Peyer's patch (tissue), 4 donors: ENCODE data around the gene ASCL2. TPM values are rescaled to one million over a fixed set of nuclear protein-coding genes. Genes with fewer than 3 reads are reported as not detected.

Source experiments
- DNase-seq, 3 donors: peaks; one replicate each; pipeline ENCODE4 v3.0.0-alpha.2; 2017 to 2019
- H3K27ac ChIP-seq, 4 donors: fragments of 200-600 bp; sonication (generic); one replicate each; pipeline ENCODE4 v1.5.1; 2016 to 2019
- H3K27me3 ChIP-seq, 2 donors: fragments of 200-600 bp; sonication (generic); one replicate each; pipeline ENCODE4 v1.5.1; 2019
- H3K36me3 ChIP-seq, 3 donors: fragments of 200-600 bp; sonication (generic); one replicate each; pipeline ENCODE4 v1.5.1; 2016 to 2019
- H3K4me1 ChIP-seq, 4 donors: fragments of 200-600 bp; sonication (generic); one replicate each; pipeline ENCODE4 v1.5.1; 2016 to 2019
- H3K4me3 ChIP-seq, 4 donors: fragments of 200-600 bp; sonication (generic); 1 replicate in 3 of 4; 2 replicates in 1 of 4; pipeline ENCODE4 v1.5.1; 2016 to 2019; ENCODE audit warnings: mild to moderate bottlenecking in 1 of 4
- H3K9me3 ChIP-seq, 4 donors: fragments of 200-600 bp; sonication (generic); one replicate each; pipeline ENCODE4 v1.5.1; 2016 to 2019; ENCODE audit warnings: mild to moderate bottlenecking in 1 of 4
- POLR2A ChIP-seq, 2 donors: fragments of 450-650 bp; IDR thresholded peaks; one replicate each; pipeline ENCODE4 v1.5.1; 2017; ENCODE audit warnings: antibody characterized with exemption in 2 of 2, mild to moderate bottlenecking in 2 of 2, moderate library complexity in 2 of 2
- total RNA-seq, 4 donors: library from RNA; depleted of rRNA; stranded (reverse); fragments of >200 nt; gene quantifications; one replicate each; pipeline ENCODE4 v1.1.0, GENCODE V29; 2016
- TF ChIP-seq, protein P1 (sequence below), 6 experiments: fragments of 450-650 bp in 4 of 6; fragments of 200-600 bp in 2 of 6; sonication (generic) in 1 of 6; IDR thresholded peaks; one replicate each; pipeline ENCODE4 v1.5.1; 2017 to 2019; ENCODE audit warnings: antibody characterized with exemption in 6 of 6, mild to moderate bottlenecking in 3 of 6, moderate library complexity in 1 of 6

Gene ASCL2
- total RNA-seq, 4 donors from 2014 or later: 7.5 to 11.9 (median 8.4) TPM

GRCh38 chr11:2310073-2310785 lies 39.8 kb upstream of the ASCL2 start:
- Histone ChIP-seq H3K27me3 (no peaks in the 10 kb centered on the region), H3K27ac (no peak overlapping the region), H3K4me1 (peaks cover 0 to 29% (median 10%) of the 10 kb centered on the region in 4 donors), H3K36me3 (no peaks in the 10 kb centered on the region), H3K9me3 (no peaks in the 10 kb centered on the region), H3K4me3 (no peak overlapping the region)
- TF ChIP-seq POLR2A (IDR thresholded peaks at IDR 0.05): no peak
- TF ChIP-seq, protein P1, sequence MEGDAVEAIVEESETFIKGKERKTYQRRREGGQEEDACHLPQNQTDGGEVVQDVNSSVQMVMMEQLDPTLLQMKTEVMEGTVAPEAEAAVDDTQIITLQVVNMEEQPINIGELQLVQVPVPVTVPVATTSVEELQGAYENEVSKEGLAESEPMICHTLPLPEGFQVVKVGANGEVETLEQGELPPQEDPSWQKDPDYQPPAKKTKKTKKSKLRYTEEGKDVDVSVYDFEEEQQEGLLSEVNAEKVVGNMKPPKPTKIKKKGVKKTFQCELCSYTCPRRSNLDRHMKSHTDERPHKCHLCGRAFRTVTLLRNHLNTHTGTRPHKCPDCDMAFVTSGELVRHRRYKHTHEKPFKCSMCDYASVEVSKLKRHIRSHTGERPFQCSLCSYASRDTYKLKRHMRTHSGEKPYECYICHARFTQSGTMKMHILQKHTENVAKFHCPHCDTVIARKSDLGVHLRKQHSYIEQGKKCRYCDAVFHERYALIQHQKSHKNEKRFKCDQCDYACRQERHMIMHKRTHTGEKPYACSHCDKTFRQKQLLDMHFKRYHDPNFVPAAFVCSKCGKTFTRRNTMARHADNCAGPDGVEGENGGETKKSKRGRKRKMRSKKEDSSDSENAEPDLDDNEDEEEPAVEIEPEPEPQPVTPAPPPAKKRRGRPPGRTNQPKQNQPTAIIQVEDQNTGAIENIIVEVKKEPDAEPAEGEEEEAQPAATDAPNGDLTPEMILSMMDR (IDR thresholded peaks at IDR 0.05): no peak
- peak in 2 of 3 donors; percentile 34 to 38 for DNase-seq

DNA sequence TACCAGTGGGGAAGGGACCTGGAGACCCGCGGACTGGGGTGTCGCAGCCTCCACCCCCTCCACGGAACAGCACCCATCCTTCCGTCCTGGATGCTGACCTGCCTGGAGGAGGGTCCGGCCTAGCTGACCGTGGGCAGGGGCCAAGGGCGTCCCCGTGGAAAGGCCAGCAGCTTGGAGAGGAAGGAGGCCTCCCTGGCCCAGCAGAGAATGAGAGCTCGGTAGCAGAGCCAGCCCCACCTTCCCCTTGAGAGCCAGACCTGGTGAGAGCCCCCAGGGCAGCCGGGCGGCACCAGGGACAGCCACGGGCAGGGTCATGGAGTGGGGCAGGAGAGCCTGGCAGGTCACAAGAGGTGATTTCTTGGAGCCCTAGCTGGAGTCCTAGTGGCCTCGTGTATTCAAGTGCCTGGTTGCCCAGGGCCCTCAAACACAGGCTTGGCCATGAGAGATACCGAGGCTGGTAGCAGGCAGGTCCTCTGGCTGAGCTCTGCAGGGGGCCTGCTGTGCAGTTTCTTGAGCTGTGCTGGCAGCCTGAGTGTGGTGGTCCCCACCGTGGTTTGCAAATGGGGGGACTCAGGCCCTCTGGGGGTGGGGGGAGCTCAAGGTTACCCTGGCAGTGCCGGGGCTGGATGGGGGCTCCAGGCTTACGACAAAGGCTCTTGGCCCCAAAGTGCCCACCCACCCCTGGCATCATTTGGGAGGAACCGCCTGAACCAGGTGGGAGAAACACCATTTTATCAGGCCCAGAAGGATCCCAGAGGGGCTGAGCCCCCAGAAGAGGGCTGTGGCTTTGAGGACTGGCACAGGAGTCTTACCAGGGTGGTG lies 39.1 kb upstream of the ASCL2 start:
- DNase-seq: peak in 2 of 3 donors; percentile 38 to 41
- TF ChIP-seq, protein P1 (IDR thresholded peaks at IDR 0.05): no peak
- no peak for TF ChIP-seq POLR2A (IDR thresholded peaks at IDR 0.05)
- Histone ChIP-seq H3K27me3 (no peaks in the 10 kb centered on the region), H3K4me3 (no peak overlapping the region), H3K27ac (no peak overlapping the region), H3K36me3 (no peaks in the 10 kb centered on the region), H3K4me1 (peaks cover 0 to 29% (median 12%) of the 10 kb centered on the region in 4 donors), H3K9me3 (no peaks in the 10 kb centered on the region)

- Histone ChIP-seq H3K27me3 (no peaks in the 10 kb centered on the region), H3K4me1 (peaks cover 0 to 27% (median 12%) of the 10 kb centered on the region in 4 donors), H3K9me3 (no peaks in the 10 kb centered on the region), H3K4me3 (no peak overlapping the region), H3K36me3 (no peaks in the 10 kb centered on the region), H3K27ac (no peak overlapping the region)
- peak in 1 of 3 donors; percentile 42 for DNase-seq
- TF ChIP-seq, protein P1 (IDR thresholded peaks at IDR 0.05): no peak
- TF ChIP-seq POLR2A (IDR thresholded peaks at IDR 0.05): no peak
These were observed 38.3 kb upstream of the ASCL2 start for GRCh38 chr11:2308713-2309112.

- H3K27ac ChIP-seq: peak overlapping the region in 3 of 4 donors; percentile 55 to 58 (median 58)
- no peaks in the 10 kb centered on the region for H3K36me3 ChIP-seq
- no peak for TF ChIP-seq POLR2A (IDR thresholded peaks at IDR 0.05)
- TF ChIP-seq, protein P1 (IDR thresholded peaks at IDR 0.05): no peak
- no peaks in the 10 kb centered on the region for H3K27me3 ChIP-seq
- peak in 2 of 3 donors; percentile 35 to 42 for DNase-seq
- peaks cover 0 to 27% (median 15%) of the 10 kb centered on the region in 4 donors for H3K4me1 ChIP-seq
- no peak overlapping the region for H3K4me3 ChIP-seq
- no peaks in the 10 kb centered on the region for H3K9me3 ChIP-seq
These were observed 37.3 kb upstream of the ASCL2 start for GRCh38 chr11:2307501-2308331.

DNA sequence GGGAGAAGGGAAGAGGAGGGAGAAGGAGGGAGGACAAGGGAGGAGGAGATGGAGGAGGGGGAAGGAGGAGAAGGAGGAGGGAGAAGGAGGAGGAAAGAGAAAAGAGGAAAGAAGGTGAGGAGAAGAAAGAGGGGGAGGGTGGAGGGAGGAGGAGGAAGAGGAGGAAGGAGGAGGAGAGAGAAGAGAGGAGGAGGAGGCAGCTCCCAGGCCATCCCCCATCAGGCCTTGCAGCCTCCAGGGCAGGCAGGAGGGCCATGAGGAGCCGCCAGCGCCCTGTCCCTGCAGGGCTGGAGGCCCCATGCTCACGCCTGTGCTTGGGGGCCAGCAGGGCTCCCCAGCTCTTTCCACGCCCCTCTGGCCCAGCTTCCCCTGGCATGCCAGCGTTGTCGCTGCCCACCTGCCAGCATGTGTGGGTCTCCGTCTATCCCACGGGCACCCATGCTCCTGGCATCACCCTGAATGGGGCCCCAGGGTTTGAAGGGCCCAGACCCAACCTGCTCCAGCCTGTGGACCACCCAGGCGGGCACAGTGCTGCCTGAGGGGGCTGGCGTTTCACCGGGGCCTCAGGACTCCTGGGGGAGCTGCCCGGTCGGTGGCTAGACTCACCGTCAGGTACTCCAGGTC lies 36.6 kb upstream of the ASCL2 start:
- Histone ChIP-seq H3K4me1 (peaks cover 0 to 33% (median 15%) of the 10 kb centered on the region in 4 donors), H3K27me3 (no peaks in the 10 kb centered on the region), H3K36me3 (no peaks in the 10 kb centered on the region), H3K9me3 (no peaks in the 10 kb centered on the region), H3K4me3 (no peak overlapping the region), H3K27ac (peak overlapping the region in 3 of 4 donors; percentile 55 to 58 (median 58))
- no peak for TF ChIP-seq POLR2A (IDR thresholded peaks at IDR 0.05)
- TF ChIP-seq, protein P1 (IDR thresholded peaks at IDR 0.05): no peak
- peak in 2 of 3 donors; percentile 34 to 41 for DNase-seq
